ENCODE data around the gene PLCD4. TPM values are rescaled to one million over a fixed set of nuclear protein-coding genes. Genes with fewer than 3 reads are reported as not detected.

Gene PLCD4
- total RNA-seq, 2 donors from 2014 or later, result 0.26 to 0.73 TPM

- H3K27me3 ChIP-seq (ENCODE audit: control insufficient read depth, insufficient read depth, low read length, poor library complexity, severe bottlenecking), result no peaks in the 10 kb centered on the region
- H3K27ac Mint-ChIP-seq, result no peak overlapping the region
- 89 to 94% methylated on average over 9 to 11 of the region's 11 CpGs for WGBS, 2 experiments (ENCODE audit: insufficient coverage in 1 of 2, insufficient read length in 1 of 2)
- no peak overlapping the region for H3K27ac ChIP-seq (ENCODE audit: low read depth, low read length)
- no peak overlapping the region for H3K9ac ChIP-seq (ENCODE audit: extremely low read depth, low read length, poor library complexity, severe bottlenecking)
- H3K36me3 Mint-ChIP-seq (ENCODE audit: low read depth), result peaks cover 67% of the 10 kb centered on the region
- TF ChIP-seq CTCF (conservative IDR thresholded peaks at IDR 0.05), result peak; percentile 17
- H3K9me3 ChIP-seq (ENCODE audit: control insufficient read depth, low read length), result no peaks in the 10 kb centered on the region
- no peak for DNase-seq
- H3K4me1 ChIP-seq (ENCODE audit: control insufficient read depth, insufficient read depth, low read length), result no peaks in the 10 kb centered on the region
- H3K27me3 Mint-ChIP-seq (ENCODE audit: insufficient read depth), result no peaks in the 10 kb centered on the region
- H3K9me3 Mint-ChIP-seq, result no peaks in the 10 kb centered on the region
- H3K36me3 ChIP-seq (ENCODE audit: control insufficient read depth, insufficient read depth, low read length), result peaks cover 87% of the 10 kb centered on the region
- H3K4me3 ChIP-seq (ENCODE audit: low read length), result no peak overlapping the region
- no peak overlapping the region for H3K4me3 Mint-ChIP-seq
- no peaks in the 10 kb centered on the region for H3K4me1 Mint-ChIP-seq
Measured at GRCh38 chr2:218648787-218649100, 41.0 kb downstream of the PLCD4 start.

GRCh38 chr2:218655751-218656150 lies 48.1 kb downstream of the PLCD4 start:
- no peak overlapping the region for H3K9ac ChIP-seq (ENCODE audit: extremely low read depth, low read length, poor library complexity, severe bottlenecking)

GRCh38 chr2:218658671-218659257 lies 51.1 kb downstream of the PLCD4 start:
- H3K27ac Mint-ChIP-seq, result peak overlapping the region; percentile 83
- peak; percentile 88 for DNase-seq

More at GRCh38 chr2:218655751-218656150, 48.1 kb downstream of the PLCD4 start:
- H3K36me3 Mint-ChIP-seq (ENCODE audit: low read depth), result peaks cover 41% of the 10 kb centered on the region
- Histone ChIP-seq H3K4me3 (ENCODE audit: low read length) (no peak overlapping the region), H3K36me3 (ENCODE audit: control insufficient read depth, insufficient read depth, low read length) (peaks cover 64% of the 10 kb centered on the region), H3K27ac (ENCODE audit: low read depth, low read length) (no peak overlapping the region), H3K9me3 (ENCODE audit: control insufficient read depth, low read length) (no peaks in the 10 kb centered on the region), H3K4me1 (ENCODE audit: control insufficient read depth, insufficient read depth, low read length) (no peaks in the 10 kb centered on the region), H3K27me3 (ENCODE audit: control insufficient read depth, insufficient read depth, low read length, poor library complexity, severe bottlenecking) (no peaks in the 10 kb centered on the region)
- no peaks in the 10 kb centered on the region for H3K9me3 Mint-ChIP-seq
- WGBS, 2 experiments (ENCODE audit: insufficient coverage in 1 of 2, insufficient read length in 1 of 2), result 92 to 94% methylated on average over 2 of the region's 2 CpGs
- H3K27ac Mint-ChIP-seq, result no peak overlapping the region
- H3K4me1 Mint-ChIP-seq, result peaks cover 10% of the 10 kb centered on the region
- peaks cover 2% of the 10 kb centered on the region for H3K27me3 Mint-ChIP-seq (ENCODE audit: insufficient read depth)
- TF ChIP-seq CTCF (conservative IDR thresholded peaks at IDR 0.05), result no peak
- no peak for DNase-seq
- no peak overlapping the region for H3K4me3 Mint-ChIP-seq

More at GRCh38 chr2:218658671-218659257, 51.1 kb downstream of the PLCD4 start:
- Histone ChIP-seq H3K27me3 (ENCODE audit: control insufficient read depth, insufficient read depth, low read length, poor library complexity, severe bottlenecking) (no peaks in the 10 kb centered on the region), H3K9ac (ENCODE audit: extremely low read depth, low read length, poor library complexity, severe bottlenecking) (peak overlapping the region; percentile 59), H3K4me1 (ENCODE audit: control insufficient read depth, insufficient read depth, low read length) (no peaks in the 10 kb centered on the region), H3K4me3 (ENCODE audit: low read length) (peak overlapping the region; percentile 98), H3K9me3 (ENCODE audit: control insufficient read depth, low read length) (no peaks in the 10 kb centered on the region), H3K27ac (ENCODE audit: low read depth, low read length) (no peak overlapping the region), H3K36me3 (ENCODE audit: control insufficient read depth, insufficient read depth, low read length) (peaks cover 62% of the 10 kb centered on the region)
- Mint-ChIP-seq H3K36me3 (ENCODE audit: low read depth) (peaks cover 39% of the 10 kb centered on the region), H3K4me1 (peaks cover 10% of the 10 kb centered on the region), H3K27me3 (ENCODE audit: insufficient read depth) (peaks cover 2% of the 10 kb centered on the region), H3K9me3 (no peaks in the 10 kb centered on the region), H3K4me3 (peak overlapping the region; percentile 85)
- TF ChIP-seq CTCF (conservative IDR thresholded peaks at IDR 0.05), result peak; percentile 74
- WGBS, 2 experiments (ENCODE audit: insufficient coverage in 1 of 2, insufficient read length in 1 of 2), result 3 to 8% methylated on average over 11 to 27 of the region's 27 CpGs
